Amniotic epithelial cell (primary cell): ENCODE data around the gene CASQ2.

Experiments used
- DNase-seq: peaks from one replicate; pipeline ENCODE4 v3.0.0-alpha.2; 2010; ENCODE audit warnings: low read depth

The CASQ2 gene

DNA sequence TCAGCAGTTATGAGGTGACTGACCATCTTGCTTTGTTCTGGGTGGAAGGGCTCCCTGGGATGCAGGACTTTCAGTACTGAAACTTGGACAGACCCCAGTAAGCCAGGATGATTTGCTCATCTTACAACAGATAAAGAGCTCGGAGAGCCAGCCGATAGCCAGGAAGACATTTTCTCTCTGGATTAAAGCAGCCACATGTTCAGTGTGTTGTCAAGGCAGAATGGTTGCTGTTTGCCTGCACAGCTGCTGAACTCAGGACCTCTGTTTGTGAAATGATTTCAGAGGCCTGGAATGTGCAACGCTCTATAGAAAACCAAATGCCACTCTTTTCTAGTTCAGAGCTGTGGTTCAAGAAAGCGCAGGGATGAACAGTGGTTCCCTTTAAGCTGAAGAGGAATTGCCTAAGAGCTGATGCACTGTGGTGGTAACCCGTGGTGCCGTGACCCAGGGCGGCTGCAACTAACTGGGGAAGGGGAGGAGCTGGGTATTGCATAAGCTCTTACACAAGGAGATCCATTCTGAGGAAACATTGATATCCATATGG, 40.7 kb downstream of the CASQ2 start:
- peak; percentile 99 for DNase-seq

DNA sequence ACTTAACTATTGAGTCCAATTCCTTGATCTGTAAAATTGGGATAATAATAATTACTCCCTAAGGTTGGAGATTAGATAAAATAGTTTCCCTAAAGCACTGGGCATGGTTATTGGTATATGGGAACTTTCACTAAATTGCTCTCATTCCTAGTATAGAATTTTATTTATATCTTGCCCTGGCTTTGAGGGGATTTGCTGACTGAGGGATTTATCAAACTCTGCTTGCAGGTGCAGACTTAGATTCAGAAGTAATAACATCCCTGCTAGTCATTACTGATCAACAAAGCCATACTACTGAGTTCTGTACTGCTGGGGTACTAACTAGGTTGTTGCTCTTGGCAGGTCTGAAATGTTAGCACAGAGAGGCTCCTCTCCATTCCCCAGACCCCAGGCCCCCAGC, 41.9 kb downstream of the CASQ2 start:
- DNase-seq: no peak

DNA sequence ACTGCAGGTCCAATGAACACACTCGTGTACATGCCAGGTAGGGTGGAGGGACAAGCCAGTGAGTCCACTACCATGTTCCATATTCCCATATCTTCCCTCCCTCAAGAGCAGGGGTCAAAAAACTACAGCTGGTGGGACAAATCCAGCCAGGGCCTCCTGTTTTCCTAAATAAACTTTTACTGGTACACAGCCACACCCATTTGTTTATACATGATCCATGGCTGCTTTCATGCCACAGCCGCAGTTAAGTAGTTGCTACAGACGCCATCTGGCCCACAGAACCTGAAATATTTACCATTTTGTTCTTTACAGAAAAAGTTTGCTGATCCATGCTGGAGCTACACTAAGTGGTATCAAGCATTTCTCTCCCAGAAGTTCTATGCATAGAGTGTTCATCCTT, 42.4 kb downstream of the CASQ2 start:
- DNase-seq: no peak

DNA sequence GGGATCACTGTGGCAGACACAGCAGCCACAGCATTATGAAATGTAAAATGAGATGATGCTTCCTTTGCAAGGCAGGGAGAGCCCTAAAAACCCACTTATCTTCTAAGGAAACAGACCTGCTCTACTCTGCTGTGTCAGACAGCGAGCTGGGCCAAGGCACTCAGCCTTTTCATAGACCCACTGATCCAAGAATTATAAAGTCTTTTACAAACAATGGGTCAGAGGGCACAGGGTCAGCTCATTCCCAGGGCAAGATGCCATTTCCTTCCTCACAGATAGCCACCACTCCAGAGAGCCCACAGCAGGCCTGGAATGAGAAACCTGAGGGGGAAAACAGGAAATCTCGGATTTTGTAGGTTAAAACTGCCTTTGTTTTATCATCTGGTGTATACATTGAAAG, 42.9 kb downstream of the CASQ2 start:
- DNase-seq: peak; percentile 18

DNA sequence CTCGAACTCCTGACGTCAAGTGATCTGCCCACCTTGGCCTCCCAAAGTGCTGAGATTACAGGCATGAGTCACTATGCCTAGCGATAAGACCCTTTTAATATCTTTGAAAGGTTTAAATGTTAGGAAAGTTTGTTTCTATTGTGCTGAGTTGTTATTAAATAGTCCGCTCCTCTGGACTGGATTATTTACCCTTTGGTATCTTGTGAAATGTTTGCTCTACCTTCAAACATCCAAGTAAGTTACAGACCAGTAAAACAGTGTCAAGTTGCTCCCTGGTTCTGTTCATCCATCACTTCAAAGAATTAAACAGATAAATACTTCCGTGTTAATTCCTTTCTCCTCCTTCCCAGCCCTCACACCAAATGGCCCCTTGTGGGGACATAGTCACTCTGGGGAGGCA, 44.8 kb downstream of the CASQ2 start:
- no peak for DNase-seq

DNA sequence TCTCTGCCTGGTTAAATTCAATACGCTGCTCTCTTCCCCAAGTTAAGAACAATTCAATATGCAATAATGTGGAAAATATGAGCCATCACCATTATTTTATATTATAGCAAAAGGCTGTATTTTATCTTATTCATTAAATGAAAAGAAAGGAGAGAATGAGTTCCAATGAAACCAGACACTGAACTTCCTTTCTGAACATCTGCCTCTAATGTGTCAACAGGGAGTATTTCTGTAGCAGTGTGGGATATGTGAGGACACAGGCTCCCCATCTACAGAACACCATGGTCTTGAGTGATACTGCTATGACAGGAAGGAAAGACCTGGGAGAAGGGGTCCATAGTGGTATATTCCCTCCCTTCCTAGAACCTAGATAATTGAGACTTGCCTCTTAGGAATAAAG, 46.3 kb downstream of the CASQ2 start:
- DNase-seq: no peak

DNA sequence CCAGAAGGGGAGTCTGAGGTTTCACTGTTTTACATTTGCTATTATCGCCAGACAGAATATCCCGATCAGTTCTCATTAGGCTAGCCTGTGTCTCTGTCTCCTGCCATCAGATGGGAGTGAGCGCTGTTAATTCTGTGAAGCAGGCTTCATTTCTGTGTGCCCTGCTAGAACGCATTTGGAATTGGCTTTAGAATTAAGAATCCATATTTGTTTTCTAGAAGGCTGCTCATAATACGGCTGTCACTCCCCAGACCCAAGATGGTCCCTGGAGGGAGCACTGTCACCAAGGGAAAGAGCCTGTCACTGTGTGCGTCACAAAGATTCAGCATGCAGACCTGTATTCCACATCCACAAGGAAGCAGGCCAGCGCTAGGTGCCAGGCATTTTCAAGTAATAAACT, 49.2 kb downstream of the CASQ2 start:
- DNase-seq: no peak

DNA sequence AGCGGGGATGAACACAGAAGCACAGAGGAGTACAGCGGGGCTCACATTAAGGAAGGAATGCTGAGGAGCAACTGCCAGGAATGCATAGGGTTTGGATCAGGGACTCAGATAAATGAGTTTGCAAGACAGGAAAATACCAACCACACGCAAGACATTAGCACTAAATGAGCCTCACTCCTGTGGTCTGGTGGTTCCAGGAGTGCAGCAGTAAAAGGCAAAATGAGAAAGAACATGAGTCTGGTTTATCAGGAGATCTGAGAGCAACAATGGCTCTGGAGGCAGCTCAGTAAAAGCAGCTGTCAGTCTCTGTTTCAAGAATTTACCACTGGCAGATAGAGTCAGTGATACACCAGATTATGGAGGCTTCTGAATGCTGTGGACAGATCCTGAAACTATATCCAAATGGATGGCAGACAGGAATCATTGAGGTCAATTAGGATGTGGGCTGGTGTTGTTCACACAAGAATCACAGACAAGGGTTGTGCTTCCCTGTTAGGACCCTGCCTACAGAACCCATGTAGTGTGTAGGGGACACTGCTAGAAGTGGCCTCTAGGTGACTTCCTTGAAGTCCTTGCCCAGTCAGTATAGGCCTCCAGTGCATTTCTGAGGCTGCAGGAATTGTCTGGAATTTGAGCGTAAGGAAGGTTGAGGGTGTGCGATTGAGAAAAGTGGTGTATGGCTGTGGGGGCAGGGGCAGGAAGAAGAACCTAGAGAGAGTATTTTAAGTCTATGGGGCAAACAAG, 50.3 kb downstream of the CASQ2 start:
- DNase-seq: peak; percentile 36

DNA sequence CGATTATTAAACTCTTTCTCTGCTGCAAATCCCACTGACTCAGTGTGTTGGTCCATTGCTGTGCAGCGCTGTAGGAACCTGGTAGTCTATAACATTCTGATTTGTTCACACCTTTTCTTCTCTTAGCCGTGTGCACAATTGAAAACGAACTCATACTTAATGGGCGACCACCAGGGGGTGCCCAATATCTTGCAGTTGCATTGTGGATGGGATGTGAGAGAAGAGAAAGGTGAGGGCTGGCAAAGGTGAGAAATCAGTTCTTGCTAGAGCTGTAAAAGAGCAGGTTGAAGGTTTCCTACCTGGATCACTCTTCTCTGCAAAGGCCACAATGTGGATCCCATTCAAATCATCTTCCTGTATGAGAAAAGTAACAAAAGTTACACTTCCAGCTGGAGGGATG, 51.0 kb downstream of the CASQ2 start:
- peak; percentile 49 for DNase-seq

DNA sequence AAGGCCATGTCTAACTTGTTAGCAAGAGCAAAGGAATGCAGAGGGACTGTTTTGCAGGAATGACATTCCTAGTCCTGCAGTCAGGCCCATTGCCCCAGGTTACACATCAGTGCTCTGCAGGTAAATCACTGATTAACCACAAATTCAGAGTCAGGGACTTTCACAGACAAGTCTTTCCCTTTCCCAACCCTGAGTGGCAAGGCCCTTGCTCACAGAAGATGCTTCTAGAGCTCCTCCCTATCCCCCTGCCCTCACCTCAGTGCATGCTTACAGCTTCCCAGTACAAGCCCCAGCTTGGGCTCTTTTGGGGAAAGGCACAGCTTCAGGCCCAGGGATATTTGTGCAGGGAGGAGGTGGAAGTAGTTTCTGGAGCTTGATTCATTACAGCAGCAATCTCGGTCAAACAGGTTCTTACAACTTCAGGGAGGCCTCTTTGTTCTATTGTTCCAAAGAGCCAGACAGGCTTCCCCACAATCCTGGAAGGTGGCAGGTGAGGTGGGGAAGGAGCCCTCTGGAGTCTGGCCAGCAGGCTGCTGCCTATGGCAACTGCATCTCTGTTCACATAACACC, 53.9 kb downstream of the CASQ2 start:
- no peak for DNase-seq

DNA sequence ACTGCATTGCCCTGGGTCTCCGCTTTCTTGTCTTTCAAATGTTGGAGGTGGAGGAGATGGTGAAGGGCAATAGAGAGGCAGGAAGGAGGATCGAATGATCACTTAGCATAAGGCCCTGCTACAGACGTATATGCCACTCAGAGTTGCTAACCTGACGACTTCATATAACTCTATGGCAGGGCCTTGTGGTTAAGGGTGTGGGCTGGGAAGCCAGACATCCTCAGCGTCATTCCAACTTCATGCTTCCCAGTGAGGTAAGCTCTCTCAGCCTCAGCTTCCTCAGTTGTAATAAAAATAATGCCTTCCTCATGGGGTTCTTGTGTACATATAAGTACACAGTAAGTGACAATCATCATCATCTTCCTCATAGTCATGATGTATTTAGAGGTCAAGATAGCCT, 54.6 kb downstream of the CASQ2 start:
- DNase-seq: no peak

DNA sequence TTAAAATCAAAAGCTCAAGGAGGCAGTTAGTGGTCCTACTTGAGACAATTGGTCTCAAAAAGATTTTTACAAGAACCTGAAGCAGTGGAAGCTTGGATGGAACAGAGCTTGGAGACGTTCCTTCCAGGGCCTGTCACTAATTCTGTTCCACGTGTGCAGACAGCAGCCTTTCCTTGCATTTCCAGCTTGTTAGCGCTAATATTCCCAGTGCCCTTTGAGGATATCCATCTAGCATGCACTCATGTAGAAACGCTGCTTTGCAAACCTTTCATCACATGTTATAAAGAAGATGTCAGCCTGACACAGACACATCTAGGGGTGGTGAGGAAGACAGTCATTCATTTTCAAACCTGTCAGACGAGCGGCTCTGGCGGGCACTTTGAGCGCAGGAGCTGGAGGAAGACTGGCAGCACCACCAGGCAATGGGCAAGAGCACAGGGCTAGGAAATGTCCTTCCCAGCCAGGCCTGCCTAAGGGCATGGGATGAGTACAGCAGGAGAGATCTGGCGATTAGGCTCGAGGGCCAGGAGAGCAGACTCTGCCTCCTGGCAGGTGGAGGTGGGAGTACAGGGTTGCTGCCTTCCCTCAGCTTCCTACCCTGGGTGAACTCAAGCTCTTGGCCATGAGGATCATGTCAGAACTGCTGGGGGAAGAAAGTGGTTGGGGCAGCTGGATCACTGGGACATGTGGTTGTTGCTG, 55.5 kb downstream of the CASQ2 start:
- DNase-seq: no peak

DNA sequence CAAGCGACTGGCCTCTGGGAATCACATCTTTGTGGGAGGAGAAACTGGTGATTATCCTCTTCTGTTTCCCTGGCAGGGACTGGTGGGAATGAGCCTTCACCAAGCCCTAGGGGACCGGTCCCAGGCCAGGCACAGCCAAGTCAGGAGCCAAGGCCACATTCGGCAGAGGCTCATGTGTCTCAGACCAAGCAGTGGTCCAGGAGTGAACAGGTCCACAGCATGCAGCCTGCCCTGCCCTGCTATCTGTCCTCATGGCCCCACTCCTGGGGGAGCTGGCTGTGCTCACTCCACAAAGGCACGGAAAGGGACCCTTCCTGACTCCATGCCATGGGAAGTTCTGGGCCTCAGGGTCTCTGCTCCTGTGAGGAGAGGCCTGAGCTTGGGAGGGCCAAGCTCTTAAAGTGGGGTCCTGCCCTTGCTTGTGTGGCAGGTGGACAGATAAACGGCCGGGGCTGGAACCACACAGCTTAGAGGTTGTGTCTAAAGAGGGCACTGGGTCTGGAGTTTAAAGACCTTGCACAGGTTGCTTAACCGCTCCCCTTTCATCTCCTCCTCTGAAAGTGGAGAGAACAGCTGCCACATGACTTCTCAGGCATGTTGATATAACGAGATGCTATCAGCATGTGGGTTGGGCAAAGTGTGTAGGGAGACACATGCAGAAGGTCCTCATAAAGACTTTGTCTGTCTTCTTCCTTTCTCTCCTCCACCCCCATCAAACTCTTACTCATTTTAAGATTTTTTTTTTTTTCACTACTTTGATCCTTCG, 57.5 kb downstream of the CASQ2 start:
- DNase-seq: peak; percentile 27

DNA sequence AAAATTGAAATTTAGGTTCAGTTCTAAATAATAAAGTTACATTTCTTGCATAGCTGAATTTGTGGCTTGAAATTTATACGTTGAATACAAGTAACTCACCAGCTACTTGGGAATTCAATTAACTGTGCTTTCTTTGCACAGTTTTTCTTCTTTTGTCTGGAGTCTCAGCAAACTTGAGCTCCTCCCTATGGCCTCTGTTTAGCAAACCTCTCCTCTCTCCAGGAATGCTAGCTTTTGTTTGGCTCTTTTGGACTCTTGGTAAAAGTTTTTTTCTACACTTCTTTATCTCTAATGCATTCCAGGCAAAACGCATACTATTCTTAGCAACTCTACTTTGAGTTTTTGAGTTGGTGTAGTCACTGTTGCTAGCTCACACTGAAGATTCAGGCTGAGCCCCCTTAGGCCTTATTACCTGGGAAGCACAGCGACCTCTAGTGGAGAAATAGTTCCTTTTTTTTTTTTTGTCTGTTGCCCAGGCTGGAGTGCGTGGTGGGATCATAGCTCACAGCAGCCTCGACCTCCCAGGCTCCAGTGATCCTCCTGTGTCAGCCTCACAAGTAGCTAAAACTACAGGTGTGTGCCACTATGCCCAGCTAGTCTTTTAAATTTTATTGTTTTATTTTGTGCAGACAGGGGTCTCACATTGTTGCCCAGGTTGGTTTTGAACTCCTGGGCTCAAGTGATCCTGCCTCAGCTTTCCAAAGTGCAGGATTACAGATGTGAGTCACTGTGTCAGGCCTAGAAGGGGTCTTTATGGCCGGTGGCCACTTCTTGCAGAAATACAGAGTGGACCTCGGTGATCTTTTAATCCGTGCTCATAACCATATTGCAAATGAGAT, 61.7 kb downstream of the CASQ2 start:
- DNase-seq: peak; percentile 66

DNA sequence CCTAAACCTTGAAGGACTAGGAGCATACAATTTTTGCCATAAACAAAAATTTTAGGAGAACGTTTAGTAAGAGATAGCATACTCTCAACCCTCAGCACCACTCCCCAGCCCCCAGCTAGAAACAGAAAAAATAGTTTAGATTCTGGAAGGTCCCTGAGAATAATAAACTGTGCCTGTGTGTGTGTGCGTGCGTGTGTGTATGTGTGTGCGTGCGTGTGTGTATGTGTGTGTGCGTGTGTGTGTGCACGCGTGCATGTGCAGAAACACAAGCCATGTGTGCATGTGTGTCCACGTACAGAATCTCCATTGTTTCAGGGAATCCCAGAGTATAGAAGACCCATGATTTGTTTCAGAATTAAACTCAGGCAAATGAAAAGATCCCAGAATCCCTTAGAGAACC, 62.6 kb downstream of the CASQ2 start:
- DNase-seq: no peak

DNA sequence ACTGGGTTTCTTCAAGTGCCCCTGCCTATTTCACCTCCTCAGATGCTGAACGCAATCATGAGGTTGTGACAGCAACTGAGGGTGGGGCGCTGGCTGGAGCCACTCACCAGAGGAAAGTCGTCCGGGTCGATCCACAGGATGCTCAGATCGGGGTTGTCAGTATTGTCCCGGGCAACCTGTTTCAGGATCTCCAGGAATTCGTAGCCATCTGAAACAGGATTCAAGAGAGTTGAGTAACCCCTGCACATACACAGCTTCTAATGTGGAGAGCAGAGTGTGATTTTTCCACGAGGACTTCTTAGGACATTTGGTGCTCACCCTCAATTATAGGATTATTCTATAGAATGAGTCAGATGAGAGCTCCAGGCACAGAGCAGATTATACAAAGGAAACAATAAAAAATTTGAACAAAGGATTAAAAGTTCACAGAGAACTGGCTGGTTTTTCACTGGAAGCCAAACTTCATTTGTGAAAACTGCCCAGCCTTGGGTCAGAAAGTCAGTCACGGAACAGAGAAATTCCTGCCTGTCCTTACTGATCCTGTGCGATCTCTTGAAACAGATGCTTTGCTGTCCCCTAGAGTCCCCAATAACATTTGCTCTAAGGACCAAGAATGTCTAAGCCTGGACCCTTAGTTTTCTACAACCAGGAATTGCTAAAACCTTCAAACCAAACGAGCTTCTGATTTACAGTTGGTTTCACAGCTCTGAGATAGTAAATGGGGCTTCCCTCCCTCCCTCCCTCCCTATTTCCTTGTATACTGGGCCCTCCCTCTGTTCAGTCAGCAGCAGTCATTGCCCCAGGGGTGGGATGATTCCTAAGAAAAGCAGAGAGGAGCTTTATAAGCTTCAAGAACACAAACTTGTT, 63.2 kb downstream of the CASQ2 start:
- no peak for DNase-seq

DNA sequence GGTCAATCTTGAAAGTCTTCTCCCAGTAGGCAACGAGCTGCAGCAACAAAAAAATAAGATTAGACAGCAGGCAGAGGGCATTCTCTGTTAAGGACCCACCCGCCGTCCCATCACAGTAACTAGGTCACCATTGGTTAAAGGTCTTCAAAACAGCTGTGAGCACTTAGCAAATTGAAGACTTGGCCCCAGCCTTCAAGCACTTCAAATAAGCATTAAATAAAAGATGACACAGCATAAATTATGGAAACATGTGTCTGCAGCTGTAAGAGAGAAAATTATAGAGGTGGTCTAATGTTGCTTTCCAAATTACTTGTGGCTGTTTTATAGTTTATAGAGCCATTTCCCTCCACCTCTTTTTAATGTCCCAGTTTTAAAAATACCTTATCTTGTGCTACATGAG, 65.6 kb downstream of the CASQ2 start:
- DNase-seq: no peak

DNA sequence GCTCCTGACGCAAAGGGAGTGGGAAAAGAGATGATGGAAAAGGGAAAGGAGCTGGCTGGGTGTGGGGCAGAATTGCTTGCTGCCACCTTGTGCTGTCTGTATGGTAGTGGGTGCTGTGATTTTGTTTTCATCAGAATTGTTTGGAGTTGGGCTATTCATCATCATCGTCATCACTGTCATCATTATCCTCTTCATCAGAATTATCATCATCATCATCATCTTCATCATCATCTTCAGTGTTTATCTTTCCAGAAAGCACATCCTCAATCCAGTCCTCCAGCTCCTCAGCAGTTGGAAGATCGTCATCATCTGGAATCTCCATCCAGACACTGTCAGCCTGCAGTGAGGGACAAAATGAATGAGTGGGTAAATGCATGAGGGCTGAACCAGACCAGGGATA, 67.4 kb downstream of the CASQ2 start:
- DNase-seq: no peak

DNA sequence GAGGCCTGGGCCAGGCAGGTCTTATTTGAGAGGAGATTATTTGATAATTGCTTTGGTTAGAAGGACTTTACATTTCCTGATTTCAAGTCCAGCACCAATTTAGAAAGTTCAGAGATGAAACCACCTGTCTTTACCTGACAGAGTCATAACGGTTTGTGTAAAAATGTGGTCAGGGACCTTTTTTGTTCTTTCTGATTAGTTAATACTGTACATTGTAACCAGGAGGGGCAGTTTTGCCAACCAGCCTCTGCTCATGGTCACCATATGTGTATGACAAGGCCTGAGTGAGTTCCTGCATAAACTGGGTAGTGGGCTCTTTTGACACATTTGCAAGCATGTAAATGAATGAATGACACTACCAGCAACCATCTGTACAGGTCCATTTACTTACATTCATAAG, 70.9 kb downstream of the CASQ2 start:
- DNase-seq: no peak

DNA sequence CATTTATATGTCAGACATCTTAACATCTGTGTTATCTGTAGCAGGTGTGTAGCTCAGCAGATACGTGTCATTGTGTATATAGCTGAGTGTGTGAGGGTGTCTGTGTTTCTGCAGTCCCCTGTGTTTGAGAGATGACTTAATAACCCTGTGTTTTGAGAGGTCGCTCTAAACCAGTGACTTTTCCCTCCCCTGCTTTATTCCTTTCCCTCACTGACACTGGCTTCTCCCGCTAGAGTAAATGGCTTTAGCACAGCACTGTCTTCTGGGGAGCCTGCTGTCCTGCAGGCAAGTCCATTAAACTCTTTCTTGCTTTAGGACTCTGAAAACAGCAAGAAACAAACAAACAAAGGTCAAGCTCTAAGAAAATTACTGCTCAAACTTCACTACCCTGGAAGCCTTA, 73.7 kb downstream of the CASQ2 start:
- no peak for DNase-seq

DNA sequence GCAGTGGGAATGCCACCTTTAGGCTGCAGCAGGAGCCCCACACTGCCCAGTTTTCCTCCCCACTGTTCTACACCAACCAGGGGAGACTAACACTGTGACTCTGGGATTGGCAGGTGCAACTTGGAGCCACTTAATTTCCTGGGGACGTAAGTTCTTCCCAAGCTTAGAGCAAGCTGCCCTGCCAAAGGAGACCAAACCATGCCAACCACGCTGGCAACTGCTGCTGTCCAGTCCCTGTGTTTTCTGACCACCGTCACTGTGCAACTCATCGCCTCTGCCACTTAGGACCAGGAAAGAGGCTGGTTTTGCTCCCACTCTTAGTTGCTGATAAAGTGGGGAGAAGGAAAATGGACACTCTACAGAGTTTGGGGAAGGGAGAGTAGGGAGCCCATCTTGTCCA, 76.3 kb downstream of the CASQ2 start:
- no peak for DNase-seq
